GM15510 (cell line): Measurements from ENCODE around the gene EPB41.

ENCODE experiments used
- POLR2A ChIP-seq: IDR thresholded peaks from 3 replicates; pipeline ENCODE4 v1.6.1; 2011; ENCODE audit warnings: borderline replicate concordance; ENCODE audit not compliant: insufficient read length; ENCODE audit errors: extremely low read depth

EPB41 gene

DNA sequence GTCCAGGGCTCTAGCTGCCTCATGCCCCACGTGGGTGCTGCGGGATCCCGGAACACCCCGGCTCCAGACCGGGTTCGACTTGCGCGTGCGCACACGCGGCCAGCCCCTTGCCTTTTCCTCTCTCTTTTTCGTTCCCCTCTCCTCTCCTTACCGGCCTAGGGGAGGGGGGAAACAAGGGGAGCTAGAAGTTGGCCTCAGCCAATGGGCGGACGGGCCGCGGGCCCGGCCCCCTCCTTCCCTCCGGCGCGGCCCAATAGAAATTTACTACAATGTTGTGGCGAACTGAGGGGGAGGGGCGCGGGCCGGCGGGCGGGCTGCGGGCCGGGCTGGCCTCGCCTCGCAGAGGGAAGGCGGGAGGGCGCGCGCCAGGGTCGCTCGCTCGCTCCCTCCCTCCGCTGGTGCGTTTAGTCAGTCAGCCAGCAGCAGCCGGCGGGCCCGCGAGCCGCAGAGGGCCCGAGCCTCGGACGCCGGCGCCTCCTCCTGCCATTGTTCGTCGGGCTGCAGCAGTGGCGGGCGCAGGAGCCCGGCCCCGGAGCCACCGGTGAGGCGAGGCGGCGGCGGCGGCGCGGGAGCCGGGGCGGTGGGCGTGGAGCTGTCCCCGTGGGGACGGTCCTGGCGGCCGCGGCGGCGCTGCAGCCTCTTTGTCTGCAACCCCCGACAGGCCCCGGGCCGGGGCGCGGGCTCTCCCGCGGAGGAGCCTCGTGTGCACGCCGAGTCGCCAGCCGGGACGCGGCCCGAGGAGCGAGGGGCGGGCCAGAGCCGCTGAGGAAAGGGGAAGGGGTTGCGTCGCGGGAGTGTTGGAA, at the start of gene EPB41:
EPB41 (plus strand) TSS at position 342 of the 803 bp plus-strand sequence. CDS start 72,869 bp downstream, outside the sequence.
- peak; percentile 51 for TF ChIP-seq POLR2A

DNA sequence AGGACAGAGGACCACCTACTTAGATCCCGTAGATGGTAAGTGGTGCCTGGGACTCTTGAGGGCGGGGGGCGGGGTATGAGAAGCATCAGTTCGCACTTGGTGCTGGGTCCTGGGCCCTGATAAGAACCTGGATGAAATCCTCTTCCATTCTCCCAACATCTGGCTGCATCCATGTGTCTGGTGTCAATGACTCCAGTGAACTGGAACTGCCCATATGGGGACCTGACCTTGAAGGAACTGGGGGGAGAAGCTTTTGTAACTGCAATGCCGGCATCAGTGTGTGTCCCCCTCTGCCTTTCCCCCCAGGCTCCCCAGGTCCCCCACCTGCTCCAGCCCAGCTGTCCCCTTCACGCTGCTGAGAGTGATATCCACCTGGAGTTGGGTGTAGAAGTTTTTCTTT, 49.7 kb upstream of the EPB41 start:
- TF ChIP-seq POLR2A = no peak

DNA sequence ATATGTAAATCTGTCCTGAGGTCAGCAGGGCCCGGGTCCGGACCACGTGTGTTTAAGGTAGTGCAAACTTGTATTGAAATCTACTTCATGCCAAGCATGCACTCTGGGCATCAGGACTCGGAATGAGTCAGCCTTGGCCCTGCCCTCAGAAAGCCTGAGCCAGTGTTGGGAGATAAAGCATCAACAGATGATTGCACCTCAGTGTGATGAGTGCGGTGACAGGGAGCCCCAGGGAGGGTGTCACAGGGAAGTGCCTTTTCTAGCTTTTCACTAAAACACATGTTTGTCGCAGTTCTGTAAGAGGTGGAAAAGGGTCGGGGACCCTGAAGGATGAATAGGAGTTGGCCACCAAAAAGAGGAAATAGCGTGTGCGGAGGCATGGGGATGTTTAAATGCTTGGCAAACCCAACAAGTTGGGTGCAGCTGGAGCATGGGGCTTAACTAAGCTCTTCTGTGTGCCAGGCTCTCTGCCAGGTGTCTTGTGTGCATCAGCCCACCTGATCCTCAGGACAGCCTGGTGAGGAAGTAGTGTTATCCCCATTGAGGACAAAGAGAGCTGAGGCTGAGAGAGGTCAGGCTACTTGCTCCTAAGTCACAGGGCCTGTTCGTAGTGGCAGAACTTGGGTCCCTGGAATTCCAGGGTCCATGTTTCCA, 48.2 kb upstream of the EPB41 start:
- no peak for TF ChIP-seq POLR2A

DNA sequence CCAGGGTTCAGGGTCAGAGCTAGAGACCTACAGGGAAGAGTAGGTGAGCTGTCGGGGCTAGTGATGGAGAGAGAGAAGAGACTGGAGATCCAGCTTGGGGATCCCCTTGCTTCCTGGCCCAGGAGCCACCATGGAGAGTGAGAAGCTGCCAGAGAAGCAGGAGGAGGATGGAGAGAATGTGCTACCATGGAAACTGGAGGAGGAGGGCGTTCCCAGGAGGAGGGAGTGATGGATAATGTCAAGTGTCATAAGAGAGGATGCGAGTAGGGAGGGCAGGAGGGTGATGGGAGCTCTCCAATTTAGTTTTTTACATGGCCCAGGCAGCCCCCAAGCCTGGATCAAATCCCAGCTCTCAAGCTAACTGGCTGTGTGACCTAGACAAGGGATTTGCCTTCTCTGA, 46.5 kb upstream of the EPB41 start:
- TF ChIP-seq POLR2A = no peak

DNA sequence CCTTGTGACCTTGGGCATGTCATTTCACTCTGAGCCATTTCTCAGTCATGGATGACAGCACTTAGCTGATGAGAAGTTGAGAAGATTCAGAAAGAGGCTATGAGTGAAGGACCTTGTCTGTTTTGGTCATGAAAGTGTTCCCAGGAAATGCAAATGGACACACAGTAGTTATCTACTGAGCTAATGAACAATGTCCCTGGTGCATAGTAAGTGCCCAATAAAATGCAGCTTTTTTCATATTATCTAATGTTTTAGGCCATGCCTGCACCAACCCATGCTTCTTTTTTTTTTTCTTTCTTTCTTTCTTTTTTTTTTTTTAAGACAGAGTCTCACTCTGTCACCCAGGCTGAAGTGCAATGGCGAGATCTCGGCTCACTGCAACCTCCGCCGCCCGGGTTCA, 44.4 kb upstream of the EPB41 start:
- TF ChIP-seq POLR2A = no peak

DNA sequence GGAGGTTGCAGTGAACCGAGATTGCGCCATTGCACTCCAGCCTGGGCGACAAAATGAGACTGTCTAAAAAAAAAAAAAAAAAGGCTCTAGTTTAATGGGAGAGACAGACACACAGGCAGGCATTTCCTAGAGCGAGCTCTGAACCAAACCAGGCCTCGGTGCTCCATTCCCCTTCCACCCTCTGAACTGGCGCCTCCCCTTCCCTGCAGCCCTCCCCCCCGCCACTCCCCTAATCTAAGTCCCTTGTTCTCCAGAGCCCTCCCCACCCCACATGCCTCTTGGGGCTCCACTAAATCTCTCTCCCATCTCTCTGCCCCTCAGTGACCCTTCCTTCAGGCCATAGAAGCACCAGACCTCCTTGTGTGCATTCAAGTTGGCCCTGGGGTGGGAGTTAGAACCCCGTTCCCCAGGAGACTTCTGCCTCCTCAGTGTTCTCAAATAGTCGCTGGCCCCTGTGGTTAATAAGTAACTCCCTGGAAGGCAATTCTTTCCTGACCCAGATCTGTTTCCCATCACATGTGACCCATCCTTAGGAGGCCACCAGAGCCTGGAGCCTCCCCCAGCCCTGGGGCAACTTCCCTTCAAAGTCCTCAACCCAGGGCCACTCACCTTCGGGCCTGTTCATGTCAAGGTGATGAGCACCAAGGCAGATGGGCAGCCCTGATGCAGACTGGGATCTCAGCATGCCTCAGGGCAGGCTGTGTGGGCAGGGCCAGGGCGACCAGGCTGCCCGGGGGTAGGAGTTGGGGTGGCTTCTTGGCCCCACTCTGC, 42.6 kb upstream of the EPB41 start:
- no peak for TF ChIP-seq POLR2A

DNA sequence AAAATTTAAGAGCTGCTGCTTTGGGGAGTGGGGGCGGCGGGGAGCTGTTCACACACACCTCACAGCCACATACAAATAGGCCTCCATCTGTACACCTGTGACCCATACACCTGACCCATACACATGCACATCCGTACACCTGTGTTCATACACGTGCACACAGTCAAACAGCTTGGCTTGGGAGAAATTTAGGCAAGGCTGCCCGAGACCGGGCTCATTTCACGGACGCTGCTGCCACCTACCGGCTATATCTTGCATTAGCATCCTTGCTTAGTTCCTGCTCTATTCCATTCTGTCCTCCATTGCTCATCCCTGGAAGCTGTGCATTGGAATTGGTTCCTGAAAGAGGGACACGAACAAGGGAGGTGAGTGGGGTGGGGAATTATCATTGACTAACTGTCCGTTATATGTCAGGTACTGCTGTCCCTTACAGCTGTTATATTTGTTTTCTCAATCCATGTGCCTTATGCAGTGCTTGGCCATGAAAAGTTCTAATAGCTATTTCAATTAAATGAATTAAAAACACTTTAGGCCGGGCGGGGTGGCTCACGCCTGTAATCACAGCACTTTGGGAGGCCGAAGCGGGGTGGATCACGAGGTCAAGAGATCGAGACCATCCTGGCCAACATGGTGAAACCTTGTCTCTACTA, 37.1 kb upstream of the EPB41 start:
- TF ChIP-seq POLR2A = no peak

DNA sequence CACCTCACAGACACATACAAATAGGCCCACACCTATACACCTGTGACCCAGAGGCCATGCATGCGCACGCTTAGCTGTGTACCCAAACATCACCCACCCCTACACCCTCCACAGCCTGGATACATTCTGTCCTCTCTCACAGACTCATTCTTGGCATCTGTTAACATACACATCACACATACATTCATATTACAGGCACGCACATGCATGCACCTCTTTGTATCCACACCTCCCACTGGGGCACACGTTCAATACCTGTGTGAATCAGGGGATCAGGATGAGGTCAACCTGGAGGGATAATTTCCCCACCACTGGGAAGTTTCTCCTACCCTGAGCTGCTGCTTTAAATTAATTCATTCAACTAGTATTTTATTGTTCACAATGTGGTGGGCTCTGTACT, 35.6 kb upstream of the EPB41 start:
- no peak for TF ChIP-seq POLR2A

DNA sequence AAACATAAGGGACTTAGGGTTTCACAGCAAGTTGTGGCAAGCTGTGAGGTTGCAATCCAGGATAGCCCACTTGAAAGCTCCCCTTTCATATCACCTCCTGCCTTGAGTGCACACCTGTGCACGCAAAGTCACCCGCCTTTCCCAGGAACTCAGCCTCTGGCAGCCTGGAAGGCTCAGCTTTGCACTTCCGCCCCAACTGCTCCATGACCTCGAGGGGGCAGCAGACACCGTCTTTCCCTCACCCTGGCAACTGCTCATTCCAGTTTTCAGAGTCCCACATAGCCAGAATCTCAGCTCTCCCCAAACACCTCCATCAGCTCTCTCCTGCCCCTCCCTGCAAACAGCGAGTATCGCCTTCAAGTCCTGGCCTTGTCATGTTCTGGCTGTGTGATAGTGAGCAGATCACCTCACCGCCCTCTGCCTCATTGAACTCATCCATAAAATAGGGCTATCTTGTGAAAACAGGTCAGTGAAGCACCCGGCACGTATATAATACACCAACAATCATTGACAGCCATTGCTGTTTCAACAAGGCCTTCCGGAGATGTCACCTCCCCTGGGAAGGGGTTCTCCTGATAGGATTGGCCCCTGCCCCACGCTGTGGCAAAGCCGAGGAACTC, 32.2 kb upstream of the EPB41 start:
- TF ChIP-seq POLR2A = no peak

DNA sequence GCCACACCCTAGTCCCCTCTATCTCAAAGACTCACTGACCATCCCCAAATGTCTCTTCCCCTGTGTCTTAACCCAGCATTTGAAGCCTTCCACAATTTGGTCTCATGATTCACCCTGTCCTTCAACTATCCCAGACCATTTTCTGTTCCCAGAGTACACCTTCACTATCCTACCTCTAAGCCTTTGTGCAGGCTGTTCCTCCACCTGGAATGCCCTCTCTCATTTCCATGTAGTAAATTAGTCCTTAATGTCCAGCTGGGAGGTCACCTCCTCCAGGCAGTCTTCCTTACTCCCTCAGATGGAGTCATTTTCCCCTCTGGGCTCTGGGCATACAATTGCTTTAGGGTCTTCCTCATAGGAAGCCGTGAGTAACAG, 31.1 kb upstream of the EPB41 start:
- no peak for TF ChIP-seq POLR2A

DNA sequence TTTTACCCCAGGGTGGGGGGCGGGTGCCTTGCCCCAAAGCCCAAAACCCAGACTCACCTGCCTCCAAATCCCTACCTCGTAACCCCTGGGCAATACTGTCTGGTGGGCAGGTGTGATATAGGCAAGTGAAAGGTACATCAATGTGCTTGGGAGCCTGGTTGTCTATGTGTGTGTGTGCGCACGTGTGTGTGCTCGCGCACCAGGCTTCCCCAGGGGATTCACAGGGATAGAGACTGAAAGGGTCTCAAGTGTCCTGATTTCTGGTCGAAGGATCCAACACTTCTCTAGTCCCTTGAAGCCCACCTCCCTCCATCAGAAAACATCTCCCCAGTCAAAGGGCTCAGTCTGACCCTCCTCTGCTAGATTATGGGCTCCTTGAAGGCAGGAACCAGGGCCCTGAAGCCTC, 28.9 kb upstream of the EPB41 start:
- no peak for TF ChIP-seq POLR2A

DNA sequence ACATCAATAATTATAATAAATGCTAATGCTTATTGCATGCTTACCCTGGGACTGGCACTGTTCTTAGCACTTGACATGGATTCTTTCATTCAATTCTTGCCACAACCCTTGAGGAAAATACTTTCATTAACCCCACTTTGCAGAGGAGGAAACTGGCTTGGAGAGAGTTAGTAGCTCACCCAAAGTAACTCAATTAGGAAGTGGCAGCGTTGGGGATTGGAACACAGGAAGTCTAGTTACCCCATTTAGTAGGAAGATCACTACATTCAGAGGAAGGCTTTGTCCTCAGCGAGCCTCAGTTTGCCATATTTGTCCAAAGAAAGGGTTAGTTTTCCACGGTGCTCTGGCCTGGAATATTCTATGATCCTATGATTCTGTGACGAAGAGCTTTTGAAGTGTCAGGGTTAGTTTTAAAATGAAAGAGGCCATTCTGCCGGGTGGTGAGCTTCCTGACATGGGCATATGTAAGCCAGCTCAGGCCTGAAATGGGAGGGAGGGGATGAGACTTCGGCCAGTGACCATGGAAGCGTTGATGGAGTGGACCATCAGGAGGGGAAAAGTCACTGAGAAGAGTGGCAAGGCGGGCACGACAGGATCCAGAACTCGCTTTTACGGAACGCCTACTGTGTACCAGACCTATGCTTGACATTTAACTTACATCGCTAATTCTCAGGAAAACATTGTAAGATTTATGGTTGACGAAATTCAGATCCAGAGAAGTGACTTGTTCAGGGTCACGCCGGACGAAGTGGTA, 28.2 kb upstream of the EPB41 start:
- no peak for TF ChIP-seq POLR2A

DNA sequence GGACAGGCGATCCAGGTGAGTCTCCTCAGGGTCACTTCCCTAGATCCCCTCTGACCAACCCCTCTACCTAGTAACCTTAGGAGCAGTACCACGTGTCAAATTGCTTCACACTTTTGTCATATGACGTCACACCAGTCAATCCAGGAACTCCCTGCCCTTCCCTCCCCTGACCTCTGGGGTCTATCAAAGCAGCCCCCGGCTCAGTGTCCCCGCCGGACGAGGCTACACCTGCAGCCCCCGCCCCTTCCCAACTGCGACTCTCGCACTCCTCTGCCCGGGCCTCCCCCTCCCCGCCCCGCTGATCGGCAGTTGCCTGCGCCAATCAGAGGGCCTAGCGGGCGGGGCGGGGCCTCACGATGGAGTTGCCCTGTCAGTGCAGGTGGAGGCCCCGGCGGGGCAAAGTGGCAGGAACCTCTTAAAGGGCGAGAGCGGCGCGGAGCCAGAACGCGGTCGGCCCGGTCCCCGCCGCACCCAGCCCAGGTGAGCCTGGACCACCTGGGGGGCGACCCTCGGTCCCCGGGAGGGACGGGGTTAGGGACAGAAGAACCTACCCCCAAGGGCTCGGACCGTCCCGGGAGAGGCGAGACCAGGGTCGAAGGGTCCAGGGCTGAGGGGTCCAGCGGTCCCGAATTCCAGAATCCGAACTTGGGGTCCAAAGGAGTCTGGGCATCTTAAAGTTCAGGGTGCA, 27.5 kb upstream of the EPB41 start:
- peak; percentile 68 for TF ChIP-seq POLR2A
